Stimulated activated CD8-positive, alpha-beta memory T cell treated with anti-CD3 and anti-CD28 coated beads, Interleukin-4, amount 100 ng/mL, for 1 hour (primary cell): ENCODE results near the gene NFX1.
A peak's percentile ranks its signal among the peaks of the same experiment; 100 is the strongest.

Experiments
- DNase-seq, 2 donors: peaks; one replicate each; pipeline ENCODE4 v3.0.0-alpha.2; 2020; ENCODE audit warnings: low read depth in 2 of 2, low spot score in 1 of 2

NFX1 gene

DNA sequence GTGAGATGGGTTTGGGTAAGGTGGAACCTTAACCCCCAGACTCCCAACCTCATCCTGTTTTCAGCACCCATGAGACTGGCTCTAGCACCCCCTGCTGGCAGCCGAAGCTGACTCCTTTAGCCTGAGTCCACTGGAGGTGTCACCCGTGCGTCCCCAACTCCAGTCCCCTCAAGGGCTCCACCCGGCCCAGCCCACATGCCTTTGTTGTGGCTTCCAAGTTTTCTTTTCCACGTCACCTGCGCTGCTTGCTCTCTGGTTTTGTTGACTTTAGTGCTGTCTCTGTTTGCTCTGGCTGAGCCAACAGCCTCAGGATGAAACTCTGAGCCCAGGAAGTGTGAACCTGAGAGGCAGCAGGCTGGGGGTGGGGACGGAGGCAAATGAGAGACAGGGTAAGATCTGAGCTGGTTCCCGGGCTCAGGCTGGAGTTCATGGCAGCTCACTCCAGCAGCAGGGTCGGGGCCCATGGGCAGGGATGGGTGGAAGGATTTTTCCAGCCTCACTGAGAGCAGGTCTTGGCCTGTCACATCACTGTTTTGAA is 125.3 kb downstream of the NFX1 start:
- DNase-seq = peak; percentile 59 to 75

DNA sequence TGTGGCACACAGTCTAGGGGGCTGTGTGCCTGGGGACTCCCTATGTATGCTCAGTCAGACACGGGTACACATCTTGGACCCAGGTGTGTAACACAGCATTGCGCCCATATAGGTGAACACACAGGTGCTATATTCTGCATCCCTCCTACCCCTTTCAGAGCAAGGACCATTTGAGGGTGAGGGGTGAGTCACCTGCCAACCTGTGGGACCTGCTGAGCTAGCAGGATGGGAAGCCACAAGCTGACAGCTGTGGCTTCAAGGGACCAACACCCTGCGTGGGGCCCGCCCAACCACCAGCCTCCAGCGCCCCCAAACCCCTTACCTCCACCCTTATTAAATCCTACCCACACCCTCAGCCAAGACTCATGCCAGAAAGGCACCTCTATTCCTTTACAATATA is 126.7 kb downstream of the NFX1 start:
- DNase-seq = peak in 1 of 2 donors; percentile 9

DNA sequence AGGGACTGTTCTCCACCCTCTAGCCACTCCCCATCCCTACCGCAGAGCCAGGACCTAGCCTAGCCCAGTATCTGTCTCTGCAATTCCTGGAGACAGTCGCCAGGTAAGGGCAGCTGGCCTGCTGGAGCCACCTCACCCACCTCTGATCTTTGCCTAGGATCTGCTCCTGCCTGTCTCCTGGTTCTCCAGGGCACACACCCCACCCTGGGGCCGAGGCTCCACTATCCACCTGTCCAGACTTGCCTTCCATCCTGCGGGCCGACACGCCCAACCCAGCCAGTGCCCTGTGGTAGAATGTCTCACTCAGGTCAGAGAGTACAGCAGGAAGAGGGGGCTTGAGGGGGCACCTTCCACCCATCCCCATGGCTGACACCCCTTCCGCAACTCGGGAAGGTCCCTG is 127.8 kb downstream of the NFX1 start:
- no peak for DNase-seq

DNA sequence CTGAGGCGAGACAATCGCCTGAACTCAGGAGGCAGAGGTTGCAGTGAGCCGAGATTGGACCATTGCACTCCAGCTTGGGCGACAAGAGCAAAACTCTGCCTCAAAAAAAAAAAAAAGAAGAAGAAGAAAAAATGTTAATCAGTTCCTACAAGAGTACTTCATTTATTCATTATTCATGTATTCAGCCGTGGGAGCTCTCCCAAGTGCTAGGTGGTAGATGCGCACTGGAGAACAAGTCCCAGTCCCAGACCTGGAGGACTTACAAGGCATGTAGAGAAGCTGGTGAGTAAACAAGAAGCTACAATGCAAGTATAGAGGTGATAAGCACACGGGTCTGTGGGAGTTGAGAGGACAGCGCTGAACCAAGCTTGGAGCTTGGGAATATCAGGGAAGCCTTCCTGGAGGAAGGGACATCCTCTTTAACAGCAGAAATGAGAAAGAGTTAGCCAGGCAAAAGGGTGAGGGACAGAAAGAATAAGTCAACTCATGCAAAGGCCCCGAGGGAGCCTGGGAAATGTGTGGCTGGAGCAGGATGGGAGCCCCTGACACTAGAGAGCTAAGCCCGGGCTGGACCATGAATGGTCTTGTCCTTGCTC is 129.5 kb downstream of the NFX1 start:
- DNase-seq = no peak
